ENCODE data around the gene NT5C3A.

The NT5C3A gene

GRCh38 chr7:33075818-33076518 lies 13.4 kb upstream of the NT5C3A start:
- no peak for DNase-seq

GRCh38 chr7:33073243-33073642 lies 10.7 kb upstream of the NT5C3A start:
- DNase-seq, result no peak

GRCh38 chr7:33072471-33072870 lies 9.9 kb upstream of the NT5C3A start:
- no peak for DNase-seq

GRCh38 chr7:33070831-33071230 lies 8.3 kb upstream of the NT5C3A start:
- no peak for DNase-seq

GRCh38 chr7:33070277-33070676 lies 7.7 kb upstream of the NT5C3A start:
- DNase-seq, result no peak

GRCh38 chr7:33067921-33068320 lies 5.3 kb upstream of the NT5C3A start:
- no peak for DNase-seq

- no peak for DNase-seq
These were observed 4.2 kb upstream of the NT5C3A start for GRCh38 chr7:33066771-33067170.

GRCh38 chr7:33065981-33066380 lies 3.4 kb upstream of the NT5C3A start:
- DNase-seq, result no peak

GRCh38 chr7:33062782-33063443 lies 337 bp upstream of the NT5C3A start:
- DNase-seq, result peak; percentile 93

GRCh38 chr7:33061282-33061937 lies 1.2 kb downstream of the NT5C3A start:
- no peak for DNase-seq

- DNase-seq, result no peak
These were observed 2.9 kb downstream of the NT5C3A start for GRCh38 chr7:33059635-33060034.

GRCh38 chr7:33055158-33055557 lies 7.4 kb downstream of the NT5C3A start:
- DNase-seq, result no peak

- DNase-seq, result peak in 1 of 2 donors; percentile 35
These were observed 8.2 kb downstream of the NT5C3A start for GRCh38 chr7:33054261-33054964.

GRCh38 chr7:33053721-33054120 lies 8.9 kb downstream of the NT5C3A start:
- no peak for DNase-seq

- peak in 1 of 2 donors; percentile 63 for DNase-seq
These were observed 11.8 kb downstream of the NT5C3A start for GRCh38 chr7:33050535-33051318.

GRCh38 chr7:33048704-33049103 lies 13.9 kb downstream of the NT5C3A start:
- no peak for DNase-seq

- DNase-seq, result no peak
These were observed 14.3 kb downstream of the NT5C3A start for GRCh38 chr7:33048257-33048656.

GRCh38 chr7:33044986-33045385 lies 17.6 kb downstream of the NT5C3A start:
- no peak for DNase-seq

GRCh38 chr7:33044401-33044718 lies 18.2 kb downstream of the NT5C3A start:
- DNase-seq, result no peak

- DNase-seq, result no peak
These were observed 18.8 kb downstream of the NT5C3A start for GRCh38 chr7:33043501-33044400.

- DNase-seq, result no peak
These were observed 20.7 kb downstream of the NT5C3A start for GRCh38 chr7:33041631-33042428.
